Ascending aorta (tissue), 2 donors: ENCODE results near the gene SLC25A26. TPM values are rescaled to one million over a fixed set of nuclear protein-coding genes. Genes with fewer than 3 reads are reported as not detected.

Experiments
- DNase-seq, 2 donors: peaks; one replicate each; pipeline ENCODE4 v3.0.0-alpha.2; 2019; ENCODE audit warnings: low spot score in 2 of 2
- H3K27ac ChIP-seq, 2 donors: fragments of 200-600 bp; sonication (generic); one replicate each; pipeline ENCODE4 v1.5.1; 2016 to 2017; ENCODE audit warnings: mild to moderate bottlenecking in 1 of 2
- H3K27me3 ChIP-seq: fragments of 200-600 bp; sonication (generic); one replicate; pipeline ENCODE4 v1.5.1; 2017
- H3K36me3 ChIP-seq, 2 donors: fragments of 200-600 bp; sonication (generic); one replicate each; pipeline ENCODE4 v1.5.1; 2016
- H3K4me1 ChIP-seq, 2 donors: fragments of 200-600 bp; sonication (generic); one replicate each; pipeline ENCODE4 v1.5.1; 2016 to 2017; ENCODE audit warnings: mild to moderate bottlenecking in 1 of 2
- H3K4me3 ChIP-seq, 2 donors: fragments of 200-600 bp; sonication (generic); one replicate each; pipeline ENCODE4 v1.5.1; 2016 to 2017; ENCODE audit warnings: mild to moderate bottlenecking in 1 of 2
- H3K9me3 ChIP-seq, 2 donors: fragments of 200-600 bp; sonication (generic); one replicate each; pipeline ENCODE4 v1.5.1; 2016
- CTCF ChIP-seq, 3 experiments: fragments of 200-600 bp in 2 of 3; fragments of 450-650 bp in 1 of 3; sonication (generic) in 2 of 3; IDR thresholded peaks; one replicate each; pipeline ENCODE4 v1.5.1; 2016 to 2019; ENCODE audit warnings: antibody characterized with exemption in 3 of 3, mild to moderate bottlenecking in 1 of 3, moderate library complexity in 1 of 3
- intact Hi-C: fragments of 100-400 bp; cut with DNase I; formaldehyde crosslinking; loops from one replicate; pipeline ENCODE4 v1.15.1; 2023
- total RNA-seq: library from RNA; depleted of rRNA; stranded (reverse); fragments of >200 nt; gene quantifications from one replicate; pipeline ENCODE4 v1.1.0, GENCODE V29; 2016

The SLC25A26 gene
- total RNA-seq, 1 donor from 2014 or later = 11.7 TPM

DNA sequence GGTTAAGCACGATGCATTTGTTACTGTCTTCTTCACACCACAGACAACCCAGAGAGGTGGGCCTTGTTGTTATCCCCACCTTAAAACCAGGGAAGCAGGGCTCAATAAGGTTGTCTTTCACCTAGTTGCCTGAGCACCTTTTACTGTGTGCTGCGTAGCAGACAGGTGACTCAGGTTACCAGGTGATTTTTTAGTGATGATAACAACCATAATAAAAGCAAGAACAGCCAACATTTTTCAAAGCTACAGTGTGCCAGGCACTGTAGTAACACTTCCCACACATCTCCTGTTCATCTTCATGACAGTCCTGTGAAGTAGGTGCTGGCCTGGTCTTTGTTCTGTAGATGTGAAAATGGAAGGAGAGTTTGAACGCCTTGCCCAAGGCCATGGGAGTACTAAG, 132.2 kb downstream of the SLC25A26 start:
- intact Hi-C loops = no loop called here
- Histone ChIP-seq H3K27me3 (no peaks in the 10 kb centered on the region), H3K9me3 (no peaks in the 10 kb centered on the region), H3K36me3 (no peaks in the 10 kb centered on the region), H3K4me1 (no peaks in the 10 kb centered on the region), H3K4me3 (no peak overlapping the region), H3K27ac (no peak overlapping the region)
- DNase-seq = no peak
- no peak for TF ChIP-seq CTCF (IDR thresholded peaks at IDR 0.05)

GRCh38 chr3:66353530-66353929, 132.7 kb downstream of the SLC25A26 start:
- Histone ChIP-seq H3K9me3 (no peaks in the 10 kb centered on the region), H3K4me3 (no peak overlapping the region), H3K4me1 (no peaks in the 10 kb centered on the region), H3K27ac (no peak overlapping the region), H3K36me3 (no peaks in the 10 kb centered on the region), H3K27me3 (no peaks in the 10 kb centered on the region)
- intact Hi-C loops = no loop called here
- DNase-seq = no peak
- TF ChIP-seq CTCF (IDR thresholded peaks at IDR 0.05) = no peak

DNA sequence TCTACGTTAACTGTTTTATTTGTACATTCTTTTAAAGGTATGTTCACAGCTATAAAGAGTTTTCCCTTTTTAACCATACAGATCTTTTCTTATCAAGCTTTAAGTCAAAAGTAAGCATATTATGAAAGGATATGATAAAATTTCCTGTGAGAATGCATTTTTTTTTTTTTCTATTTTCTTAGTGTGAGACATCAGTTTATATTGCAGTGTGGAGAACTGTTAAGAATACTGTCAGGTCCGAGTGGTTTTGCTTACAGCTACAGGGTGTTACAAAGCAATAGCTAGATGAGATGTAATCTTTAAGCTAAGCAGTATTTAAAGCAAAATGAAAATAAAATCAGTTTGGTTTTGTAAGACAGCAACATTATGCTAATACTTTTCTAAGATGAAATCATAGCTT, 133.2 kb downstream of the SLC25A26 start:
- Histone ChIP-seq H3K4me1 (no peaks in the 10 kb centered on the region), H3K27me3 (no peaks in the 10 kb centered on the region), H3K36me3 (no peaks in the 10 kb centered on the region), H3K4me3 (no peak overlapping the region), H3K27ac (no peak overlapping the region), H3K9me3 (no peaks in the 10 kb centered on the region)
- no peak for DNase-seq
- intact Hi-C loops = no loop called here
- TF ChIP-seq CTCF (IDR thresholded peaks at IDR 0.05) = no peak

DNA sequence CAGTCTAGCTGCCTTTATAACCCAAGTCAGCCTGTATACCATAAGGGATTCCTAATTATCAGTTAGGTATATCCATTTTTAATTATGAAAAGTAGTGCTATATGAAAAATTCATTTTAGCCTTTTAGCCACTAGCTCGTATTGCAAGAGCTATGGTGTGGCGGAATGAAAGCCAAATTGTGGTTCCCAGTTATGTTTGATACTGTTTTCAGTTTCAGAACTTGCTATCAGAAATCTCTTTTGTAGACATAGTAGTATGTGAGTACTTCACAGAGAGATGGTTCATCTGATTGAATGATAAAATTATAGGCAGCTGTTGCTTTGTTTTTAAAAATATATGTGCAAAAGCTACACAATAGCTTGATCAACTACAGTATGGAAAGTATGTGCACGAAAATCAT, 134.6 kb downstream of the SLC25A26 start:
- no peak overlapping the region for H3K4me3 ChIP-seq
- no peaks in the 10 kb centered on the region for H3K36me3 ChIP-seq
- no peak for TF ChIP-seq CTCF (IDR thresholded peaks at IDR 0.05)
- H3K27me3 ChIP-seq = no peaks in the 10 kb centered on the region
- no peaks in the 10 kb centered on the region for H3K9me3 ChIP-seq
- H3K27ac ChIP-seq = no peak overlapping the region
- intact Hi-C loops = no loop called here
- no peaks in the 10 kb centered on the region for H3K4me1 ChIP-seq
- no peak for DNase-seq

DNA sequence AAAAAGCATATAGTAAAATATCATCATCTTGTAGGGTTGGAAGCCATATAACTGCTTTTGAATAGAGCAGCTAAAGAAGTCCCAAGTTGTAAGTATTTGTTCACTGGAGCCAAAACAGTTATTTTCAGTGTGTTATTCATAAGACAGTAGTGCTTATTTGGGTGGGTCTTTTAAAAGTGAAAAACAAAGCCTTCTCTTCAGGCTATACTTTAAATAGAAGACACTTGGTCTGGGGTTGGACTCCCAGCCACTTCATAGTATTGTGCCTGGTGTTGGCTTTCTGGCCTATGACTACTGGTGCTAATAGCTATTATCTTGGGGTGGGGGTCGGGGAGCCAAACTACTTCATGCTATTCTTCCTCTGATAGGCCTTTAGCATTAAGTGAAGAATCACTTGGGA, 135.2 kb downstream of the SLC25A26 start:
- H3K4me3 ChIP-seq = no peak overlapping the region
- no peaks in the 10 kb centered on the region for H3K36me3 ChIP-seq
- no peak overlapping the region for H3K27ac ChIP-seq
- intact Hi-C loops = no loop called here
- no peak for TF ChIP-seq CTCF (IDR thresholded peaks at IDR 0.05)
- H3K27me3 ChIP-seq = no peaks in the 10 kb centered on the region
- no peak for DNase-seq
- H3K9me3 ChIP-seq = no peaks in the 10 kb centered on the region
- no peaks in the 10 kb centered on the region for H3K4me1 ChIP-seq

- no peak for TF ChIP-seq CTCF (IDR thresholded peaks at IDR 0.05)
- Histone ChIP-seq H3K36me3 (no peaks in the 10 kb centered on the region), H3K27ac (no peak overlapping the region), H3K4me1 (peaks cover 0 to 7% of the 10 kb centered on the region in 2 donors), H3K9me3 (no peaks in the 10 kb centered on the region), H3K27me3 (no peaks in the 10 kb centered on the region), H3K4me3 (no peak overlapping the region)
- no peak for DNase-seq
- intact Hi-C loops = no loop called here
Observed at GRCh38 chr3:66361356-66361755, 140.6 kb downstream of the SLC25A26 start.
